MM.1S (cell line): ENCODE measurements around the gene FLRT2.

ENCODE experiments used
- DNase-seq: peaks from one replicate; pipeline ENCODE4 v3.0.0-alpha.2; 2015
- H2AFZ ChIP-seq: fragments of 300-600 bp; sonication (generic); 2 replicates; pipeline ENCODE4 v1.6.0; 2016; ENCODE audit warnings: antibody characterized with exemption, low read length
- H3F3A ChIP-seq: fragments of 300-600 bp; sonication (generic); 2 replicates; pipeline ENCODE4 v1.6.1; 2016; ENCODE audit warnings: mild to moderate bottlenecking, antibody characterized with exemption, low read length, moderate library complexity, mixed read lengths; ENCODE audit not compliant: insufficient read depth
- H3K27ac ChIP-seq: fragments of 300-600 bp; sonication (generic); 2 replicates; pipeline ENCODE4 v1.5.1; 2016; ENCODE audit warnings: mild to moderate bottlenecking, low read length
- H3K27me3 ChIP-seq: fragments of 300-600 bp; sonication (generic); replicated peaks from 2 replicates; pipeline ENCODE4 v1.6.0; 2016; ENCODE audit warnings: low read length; ENCODE audit not compliant: insufficient read depth
- H3K36me3 ChIP-seq: fragments of 300-600 bp; sonication (generic); replicated peaks from 2 replicates; pipeline ENCODE4 v1.6.1; 2016; ENCODE audit warnings: mild to moderate bottlenecking, low read length, mixed read lengths; ENCODE audit not compliant: insufficient read depth
- H3K4me1 ChIP-seq: fragments of 300-600 bp; sonication (generic); 2 replicates; pipeline ENCODE4 v1.6.1; 2016; ENCODE audit warnings: low read length, mixed read lengths
- H3K4me2 ChIP-seq: fragments of 300-600 bp; sonication (generic); 2 replicates; pipeline ENCODE4 v1.6.0; 2016; ENCODE audit warnings: low read depth, low read length
- H3K4me3 ChIP-seq: fragments of 300-600 bp; sonication (generic); 2 replicates; pipeline ENCODE4 v1.5.1; 2016; ENCODE audit warnings: low read length, mixed read lengths
- H3K79me2 ChIP-seq: fragments of 300-600 bp; sonication (generic); 2 replicates; pipeline ENCODE4 v1.6.1; 2016; ENCODE audit warnings: mixed run types, low read length, mixed read lengths
- H3K9ac ChIP-seq: fragments of 300-600 bp; sonication (generic); 2 replicates; pipeline ENCODE4 v1.6.1; 2016; ENCODE audit warnings: low read length, mixed read lengths
- H3K9me2 ChIP-seq: fragments of 300-600 bp; sonication (generic); replicated peaks from 2 replicates; pipeline ENCODE4 v1.6.1; 2016; ENCODE audit warnings: mild to moderate bottlenecking, low read length, mixed read lengths; ENCODE audit not compliant: insufficient read depth
- H3K9me3 ChIP-seq: fragments of 300-600 bp; sonication (generic); replicated peaks from 2 replicates; pipeline ENCODE4 v1.6.1; 2016; ENCODE audit warnings: mild to moderate bottlenecking, low read length, mixed read lengths; ENCODE audit not compliant: insufficient read depth
- H4K20me1 ChIP-seq: fragments of 300-600 bp; sonication (generic); 2 replicates; pipeline ENCODE4 v1.6.1; 2016; ENCODE audit warnings: mild to moderate bottlenecking, low read length, moderate library complexity, mixed read lengths; ENCODE audit not compliant: insufficient read depth
- EZH2 ChIP-seq: fragments of 300-600 bp; sonication (generic); optimal IDR thresholded peaks from 2 replicates; pipeline ENCODE3; 2017; ENCODE audit warnings: low read depth, mild to moderate bottlenecking, antibody characterized with exemption, low read length, mixed read lengths
- EZH2phosphoT487 ChIP-seq: fragments of 300-600 bp; sonication (generic); IDR thresholded peaks from 2 replicates; pipeline ENCODE4 v1.6.1; 2018; ENCODE audit warnings: antibody characterized with exemption, low read length
- TF ChIP-seq, protein P1 (sequence below): fragments of 300-600 bp; sonication (generic); IDR thresholded peaks from 2 replicates; pipeline ENCODE4 v1.5.1; 2016; ENCODE audit warnings: antibody characterized with exemption, low read length, mixed read lengths

The FLRT2 gene

DNA sequence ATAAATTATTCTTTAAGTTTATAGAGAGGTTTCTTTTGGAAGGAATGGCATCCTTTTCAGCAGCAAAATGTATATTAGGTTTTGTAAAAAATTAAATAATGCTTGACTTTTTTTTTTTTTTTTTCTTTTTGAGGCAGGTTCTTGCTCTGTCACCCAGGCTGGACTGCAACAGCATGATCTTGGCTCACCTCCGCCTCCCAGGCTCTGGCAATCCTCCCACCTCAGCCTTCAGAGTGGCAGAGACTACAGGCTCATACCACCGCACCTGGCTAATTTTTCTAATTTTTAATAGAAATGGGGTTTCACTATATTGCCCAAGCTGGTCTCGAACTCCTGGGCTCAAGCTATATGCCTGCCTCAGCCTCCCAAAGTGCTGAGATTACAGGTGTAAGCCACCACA is 89.0 kb downstream of the FLRT2 start:
- no peaks in the 10 kb centered on the region for H3K9me3 ChIP-seq
- H3K27me3 ChIP-seq = no peaks in the 10 kb centered on the region
- no peaks in the 10 kb centered on the region for H4K20me1 ChIP-seq
- no peaks in the 10 kb centered on the region for H3F3A ChIP-seq
- H3K79me2 ChIP-seq = no peaks in the 10 kb centered on the region
- no peak overlapping the region for H3K9ac ChIP-seq
- no peak overlapping the region for H3K4me2 ChIP-seq
- no peaks in the 10 kb centered on the region for H3K36me3 ChIP-seq
- no peaks in the 10 kb centered on the region for H3K9me2 ChIP-seq
- TF ChIP-seq EZH2phosphoT487 (no peak), EZH2 (no peak)
- TF ChIP-seq, protein P1, sequence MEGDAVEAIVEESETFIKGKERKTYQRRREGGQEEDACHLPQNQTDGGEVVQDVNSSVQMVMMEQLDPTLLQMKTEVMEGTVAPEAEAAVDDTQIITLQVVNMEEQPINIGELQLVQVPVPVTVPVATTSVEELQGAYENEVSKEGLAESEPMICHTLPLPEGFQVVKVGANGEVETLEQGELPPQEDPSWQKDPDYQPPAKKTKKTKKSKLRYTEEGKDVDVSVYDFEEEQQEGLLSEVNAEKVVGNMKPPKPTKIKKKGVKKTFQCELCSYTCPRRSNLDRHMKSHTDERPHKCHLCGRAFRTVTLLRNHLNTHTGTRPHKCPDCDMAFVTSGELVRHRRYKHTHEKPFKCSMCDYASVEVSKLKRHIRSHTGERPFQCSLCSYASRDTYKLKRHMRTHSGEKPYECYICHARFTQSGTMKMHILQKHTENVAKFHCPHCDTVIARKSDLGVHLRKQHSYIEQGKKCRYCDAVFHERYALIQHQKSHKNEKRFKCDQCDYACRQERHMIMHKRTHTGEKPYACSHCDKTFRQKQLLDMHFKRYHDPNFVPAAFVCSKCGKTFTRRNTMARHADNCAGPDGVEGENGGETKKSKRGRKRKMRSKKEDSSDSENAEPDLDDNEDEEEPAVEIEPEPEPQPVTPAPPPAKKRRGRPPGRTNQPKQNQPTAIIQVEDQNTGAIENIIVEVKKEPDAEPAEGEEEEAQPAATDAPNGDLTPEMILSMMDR = no peak
- no peak overlapping the region for H3K4me3 ChIP-seq
- H3K27ac ChIP-seq = no peak overlapping the region
- H3K4me1 ChIP-seq = no peaks in the 10 kb centered on the region
- no peak for DNase-seq
- H2AFZ ChIP-seq = no peak overlapping the region

- H2AFZ ChIP-seq = no peak overlapping the region
- no peak overlapping the region for H3K4me2 ChIP-seq
- H3K79me2 ChIP-seq = no peaks in the 10 kb centered on the region
- no peaks in the 10 kb centered on the region for H3K9me3 ChIP-seq
- H3K9ac ChIP-seq = no peak overlapping the region
- H4K20me1 ChIP-seq = no peaks in the 10 kb centered on the region
- no peaks in the 10 kb centered on the region for H3K4me1 ChIP-seq
- no peaks in the 10 kb centered on the region for H3K36me3 ChIP-seq
- no peak for DNase-seq
- no peak overlapping the region for H3K4me3 ChIP-seq
- H3F3A ChIP-seq = no peaks in the 10 kb centered on the region
- H3K27ac ChIP-seq = no peak overlapping the region
- no peaks in the 10 kb centered on the region for H3K9me2 ChIP-seq
- H3K27me3 ChIP-seq = no peaks in the 10 kb centered on the region
- TF ChIP-seq, protein P1 = no peak
- TF ChIP-seq EZH2 (no peak), EZH2phosphoT487 (no peak)
Measured at GRCh38 chr14:85619851-85620250, 89.9 kb downstream of the FLRT2 start.

DNA sequence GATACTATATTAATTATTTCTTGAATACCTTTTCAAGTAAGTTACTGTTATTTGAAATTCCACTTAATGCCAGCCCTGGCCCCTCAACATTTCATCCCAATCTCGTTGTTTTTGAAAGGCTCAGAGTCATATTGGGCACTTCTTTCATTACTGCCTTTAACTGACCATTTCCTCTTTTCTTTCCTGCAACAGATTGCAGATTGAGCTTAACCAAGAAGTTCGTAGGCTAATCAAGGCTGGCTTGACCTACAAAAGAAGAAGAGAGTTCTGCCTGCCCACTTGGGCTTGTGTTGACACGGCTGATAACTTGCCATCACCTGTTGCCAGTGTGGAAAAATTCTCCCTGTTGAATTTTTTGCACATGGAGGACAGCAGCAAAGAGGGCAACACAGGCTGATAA is 91.0 kb downstream of the FLRT2 start:
- no peak for DNase-seq
- no peak overlapping the region for H3K9ac ChIP-seq
- no peaks in the 10 kb centered on the region for H3K9me2 ChIP-seq
- TF ChIP-seq, protein P1 = no peak
- TF ChIP-seq EZH2phosphoT487 (no peak), EZH2 (no peak)
- no peaks in the 10 kb centered on the region for H3K36me3 ChIP-seq
- no peaks in the 10 kb centered on the region for H3K79me2 ChIP-seq
- H2AFZ ChIP-seq = no peak overlapping the region
- no peak overlapping the region for H3K4me3 ChIP-seq
- no peaks in the 10 kb centered on the region for H3F3A ChIP-seq
- H3K27ac ChIP-seq = no peak overlapping the region
- no peak overlapping the region for H3K4me2 ChIP-seq
- H3K4me1 ChIP-seq = no peaks in the 10 kb centered on the region
- H3K9me3 ChIP-seq = no peaks in the 10 kb centered on the region
- no peaks in the 10 kb centered on the region for H4K20me1 ChIP-seq
- H3K27me3 ChIP-seq = no peaks in the 10 kb centered on the region
